Measurements from ENCODE around the gene RAB17. TPM values are rescaled to one million over a fixed set of nuclear protein-coding genes. Genes with fewer than 3 reads are reported as not detected.

RAB17 gene
- total and polyA plus RNA-seq, 12 donors = 1.9 to 7.6 (median 4.8) TPM

- WGBS, 2 donors = 62 to 64% methylated on average over 11 of the region's 11 CpGs
- H3K36me3 ChIP-seq = peaks cover 0 to 24% (median 0%) of the 10 kb centered on the region in 9 donors
- DNase-seq = no peak
- no peak overlapping the region for H3K4me3 ChIP-seq
- intact Hi-C loops (cut with DNase I) = no loop called here
- H3K9me3 ChIP-seq = peaks cover 0 to 21% (median 11%) of the 10 kb centered on the region in 11 donors
- peaks cover 0 to 12% (median 9%) of the 10 kb centered on the region in 9 donors for H3K4me1 ChIP-seq
- no peak overlapping the region for H3K27ac ChIP-seq
- no peaks in the 10 kb centered on the region for H3K27me3 ChIP-seq
- no peak for TF ChIP-seq CTCF (IDR thresholded peaks at IDR 0.05)
- no peak for ATAC-seq
These were observed 33.5 kb downstream of the RAB17 start for GRCh38 chr2:237556773-237557632.

- intact Hi-C loops (cut with DNase I) = no loop called here
These were observed 35.0 kb downstream of the RAB17 start for GRCh38 chr2:237555560-237555959.

GRCh38 chr2:237553948-237554347, 36.6 kb downstream of the RAB17 start:
- TF ChIP-seq CTCF (IDR thresholded peaks at IDR 0.05) = no peak

More at GRCh38 chr2:237555560-237555959, 35.0 kb downstream of the RAB17 start:
- peaks cover 0 to 12% (median 9%) of the 10 kb centered on the region in 9 donors for H3K4me1 ChIP-seq
- DNase-seq (no peak), ATAC-seq (no peak)
- no peaks in the 10 kb centered on the region for H3K27me3 ChIP-seq
- WGBS, 2 donors = 99 to 100% methylated on average over 1 of the region's 1 CpG
- no peak overlapping the region for H3K4me3 ChIP-seq
- H3K27ac ChIP-seq = no peak overlapping the region
- H3K36me3 ChIP-seq = peaks cover 0 to 24% (median 0%) of the 10 kb centered on the region in 9 donors
- peaks cover 0 to 21% (median 11%) of the 10 kb centered on the region in 11 donors for H3K9me3 ChIP-seq
- TF ChIP-seq CTCF (IDR thresholded peaks at IDR 0.05) = no peak

GRCh38 chr2:237552908-237553307, 37.6 kb downstream of the RAB17 start:
- peaks cover 0 to 21% (median 11%) of the 10 kb centered on the region in 11 donors for H3K9me3 ChIP-seq
- peaks cover 0 to 31% (median 0%) of the 10 kb centered on the region in 9 donors for H3K36me3 ChIP-seq
- intact Hi-C loops (cut with DNase I) = no loop called here
- H3K4me1 ChIP-seq = peaks cover 0 to 3% (median 0%) of the 10 kb centered on the region in 9 donors
- DNase-seq (no peak), ATAC-seq (no peak)
- H3K27me3 ChIP-seq = no peaks in the 10 kb centered on the region
- no peak overlapping the region for H3K27ac ChIP-seq
- TF ChIP-seq CTCF (IDR thresholded peaks at IDR 0.05) = no peak
- WGBS, 2 donors = 75 to 95% methylated on average over 6 of the region's 6 CpGs
- no peak overlapping the region for H3K4me3 ChIP-seq

More at GRCh38 chr2:237553948-237554347, 36.6 kb downstream of the RAB17 start:
- H3K27me3 ChIP-seq = no peaks in the 10 kb centered on the region
- H3K27ac ChIP-seq = no peak overlapping the region
- no peak for ATAC-seq
- WGBS, 2 donors = 83 to 91% methylated on average over 7 of the region's 7 CpGs
- peaks cover 0 to 24% (median 0%) of the 10 kb centered on the region in 9 donors for H3K36me3 ChIP-seq
- H3K4me3 ChIP-seq = no peak overlapping the region
- intact Hi-C loops (cut with DNase I) = no loop called here
- H3K4me1 ChIP-seq = peaks cover 0 to 4% (median 3%) of the 10 kb centered on the region in 9 donors
- no peak for DNase-seq
- H3K9me3 ChIP-seq = peaks cover 0 to 21% (median 11%) of the 10 kb centered on the region in 11 donors

Measured in heart right ventricle (tissue), 16 donors.